ENCODE data around the gene GTPBP6. TPM values are rescaled to one million over a fixed set of nuclear protein-coding genes. Genes with fewer than 3 reads are reported as not detected.
"Not testable (repeated sequence)": the region's sequence is repeated elsewhere in the genome, so short reads cannot be mapped to it uniquely, and the experiment has no call there.

Gene GTPBP6
- total and polyA plus RNA-seq, 2 experiments from 2014 or later, result 41.4 to 66.8 TPM

GRCh38 chrX:267771-268261, 50.8 kb downstream of the GTPBP6 start (continued):
- TF ChIP-seq EZH2 (IDR thresholded peaks at IDR 0.05; ENCODE audit: low read depth, unreplicated experiment) (no peak), ZNF114 (CRISPR knock-in tag; IDR thresholded peaks at IDR 0.05) (no peak), NANOG (IDR thresholded peaks at IDR 0.05; ENCODE audit: borderline replicate concordance) (no peak), ETS1 (IDR thresholded peaks at IDR 0.05) (no peak), JUNB (IDR thresholded peaks at IDR 0.05; ENCODE audit: unreplicated experiment) (no peak)

- no peak overlapping the region for H2AFZ ChIP-seq
- no peaks in the 10 kb centered on the region for H3K36me3 ChIP-seq (ENCODE audit: insufficient read depth)
- H3K4me3 Mint-ChIP-seq, result no peak overlapping the region
- H3K9me3 Mint-ChIP-seq, result peaks cover 48% of the 10 kb centered on the region
- H3K27me3 ChIP-seq (ENCODE audit: insufficient read depth), result no peaks in the 10 kb centered on the region
- no peaks in the 10 kb centered on the region for H4K20me1 ChIP-seq (replicated peaks; ENCODE audit: insufficient read depth)
- no peaks in the 10 kb centered on the region; the same call in 1 of the 2 replicates for H3K4me1 ChIP-seq (ENCODE audit: insufficient read depth)
- H3K27ac Mint-ChIP-seq, result no peak overlapping the region
- peaks cover 3% of the 10 kb centered on the region; the same call in 1 of the 3 replicates for H3K36me3 Mint-ChIP-seq (ENCODE audit: low read depth)
- no peak for DNase-seq (ENCODE audit: low spot score)
- H3K9me2 ChIP-seq (ENCODE audit: insufficient read depth), result no peaks in the 10 kb centered on the region
- H3K79me2 ChIP-seq (replicated peaks; ENCODE audit: insufficient read depth), result no peaks in the 10 kb centered on the region
- no peaks in the 10 kb centered on the region for H3K4me1 Mint-ChIP-seq
- H3K4me2 ChIP-seq, result no peak overlapping the region
- H3K27ac ChIP-seq (ENCODE audit: low read depth), result no peak overlapping the region
- no peak overlapping the region for H3K4me3 ChIP-seq
- peaks cover 9% of the 10 kb centered on the region for H3K27me3 Mint-ChIP-seq (ENCODE audit: insufficient read depth, low read depth, poor library complexity)
- TF ChIP-seq NANOG (IDR thresholded peaks at IDR 0.05; ENCODE audit: borderline replicate concordance) (no peak), EZH2 (IDR thresholded peaks at IDR 0.05; ENCODE audit: low read depth, unreplicated experiment) (no peak)
- no peak for ATAC-seq
- 0 out of 2 replicates have a peak, but pooled peaks cover 6% of the 10 kb centered on the region for H3F3A ChIP-seq (replicated peaks; ENCODE audit: low read depth)
Observed at GRCh38 chrX:265502-265901, 53.1 kb downstream of the GTPBP6 start.

GRCh38 chrX:264634-265455, 53.8 kb downstream of the GTPBP6 start:
- H4K20me1 ChIP-seq (replicated peaks; ENCODE audit: insufficient read depth), result no peaks in the 10 kb centered on the region

GRCh38 chrX:264006-264405, 54.6 kb downstream of the GTPBP6 start:
- not testable (repeated sequence) for H3K79me2 ChIP-seq (replicated peaks; ENCODE audit: insufficient read depth); H3K4me1 ChIP-seq (ENCODE audit: insufficient read depth); H3K4me2 ChIP-seq; H3K4me3 ChIP-seq; H3K27me3 ChIP-seq (ENCODE audit: insufficient read depth); H3K27ac Mint-ChIP-seq; H3K27me3 Mint-ChIP-seq (ENCODE audit: insufficient read depth, low read depth, poor library complexity); H3K36me3 Mint-ChIP-seq (ENCODE audit: low read depth); H3K36me3 ChIP-seq (ENCODE audit: insufficient read depth); DNase-seq (ENCODE audit: low spot score); H3K4me1 Mint-ChIP-seq; H3K27ac ChIP-seq (ENCODE audit: low read depth); H2AFZ ChIP-seq; H3K4me3 Mint-ChIP-seq; ATAC-seq; H4K20me1 ChIP-seq (replicated peaks; ENCODE audit: insufficient read depth); H3K9me2 ChIP-seq (ENCODE audit: insufficient read depth)
- peaks cover 58% of the 10 kb centered on the region for H3K9me3 Mint-ChIP-seq
- H3F3A ChIP-seq (replicated peaks; ENCODE audit: low read depth), result peaks cover 12% of the 10 kb centered on the region; the same call in 1 of the 2 replicates

More at GRCh38 chrX:264634-265455, 53.8 kb downstream of the GTPBP6 start:
- no peak for TF ChIP-seq EZH2phosphoT487 (IDR thresholded peaks at IDR 0.05; ENCODE audit: unreplicated experiment)
- no peak for TF ChIP-seq ZNF331 (CRISPR knock-in tag; IDR thresholded peaks at IDR 0.05; ENCODE audit: low read depth)
- TF ChIP-seq JUNB (IDR thresholded peaks at IDR 0.05; ENCODE audit: unreplicated experiment), result no peak
- TF ChIP-seq CREB1 (CRISPR knock-in tag; IDR thresholded peaks at IDR 0.05; ENCODE audit: low read depth), result no peak
- TF ChIP-seq CTCF (conservative IDR thresholded peaks at IDR 0.05; ENCODE audit: low read depth in 2 of 2), result no peak
- no peak overlapping the region for H3K4me3 ChIP-seq
- no peaks in the 10 kb centered on the region for H3K4me1 Mint-ChIP-seq
- H3K27ac Mint-ChIP-seq, result no peak overlapping the region
- H3K36me3 Mint-ChIP-seq (ENCODE audit: low read depth), result peaks cover 3% of the 10 kb centered on the region; the same call in 1 of the 3 replicates
- H3K27me3 ChIP-seq (ENCODE audit: insufficient read depth), result no peaks in the 10 kb centered on the region
- H3K9me2 ChIP-seq (ENCODE audit: insufficient read depth), result no peaks in the 10 kb centered on the region
- H3K36me3 ChIP-seq (ENCODE audit: insufficient read depth), result no peaks in the 10 kb centered on the region
- DNase-seq (ENCODE audit: low spot score), result no peak
- peaks cover 54% of the 10 kb centered on the region for H3K9me3 Mint-ChIP-seq
- no peak overlapping the region for H3K4me2 ChIP-seq
- no peaks in the 10 kb centered on the region; the same call in 1 of the 2 replicates for H3K4me1 ChIP-seq (ENCODE audit: insufficient read depth)
- no peak overlapping the region for H3K4me3 Mint-ChIP-seq
- peaks cover 9% of the 10 kb centered on the region for H3K27me3 Mint-ChIP-seq (ENCODE audit: insufficient read depth, low read depth, poor library complexity)
- no peaks in the 10 kb centered on the region for H3K79me2 ChIP-seq (replicated peaks; ENCODE audit: insufficient read depth)
- no peak for ATAC-seq
- H3F3A ChIP-seq (replicated peaks; ENCODE audit: low read depth), result peaks cover 10% of the 10 kb centered on the region; the same call in 1 of the 2 replicates
- H3K27ac ChIP-seq (ENCODE audit: low read depth), result no peak overlapping the region
- H2AFZ ChIP-seq, result no peak overlapping the region
